ENCODE data around the gene EIF2AK2.

Gene EIF2AK2

GRCh38 chr2:37192551-37192950 is 35.8 kb upstream of the EIF2AK2 start:
- Histone ChIP-seq H3K79me2 (ENCODE audit: insufficient read depth, low read length) (peaks cover 13% of the 10 kb centered on the region), H3K27me3 (ENCODE audit: insufficient read depth, low read length, poor library complexity, severe bottlenecking) (no peaks in the 10 kb centered on the region), H3K9me2 (replicated peaks; ENCODE audit: low read depth, low read length) (no peaks in the 10 kb centered on the region), H3K36me3 (ENCODE audit: insufficient read depth, low read length) (no peaks in the 10 kb centered on the region), H3K4me2 (ENCODE audit: low read depth, low read length, poor library complexity, severe bottlenecking) (no peak overlapping the region), H3K4me3 (ENCODE audit: low read length, poor library complexity, severe bottlenecking) (no peak overlapping the region), H3K4me1 (ENCODE audit: insufficient read depth, low read length, poor library complexity, severe bottlenecking) (peaks cover 3% of the 10 kb centered on the region), H2AFZ (ENCODE audit: low read length) (no peak overlapping the region), H3F3A (ENCODE audit: low read depth) (no peaks in the 10 kb centered on the region), H3K9me3 (ENCODE audit: insufficient read depth, low read depth, low read length) (no peaks in the 10 kb centered on the region), H3K9ac (ENCODE audit: low read depth, low read length, poor library complexity, severe bottlenecking) (no peak overlapping the region), H4K20me1 (ENCODE audit: insufficient read depth, low read length, poor library complexity, severe bottlenecking) (peaks cover 9% of the 10 kb centered on the region)
- TF ChIP-seq CTCF (conservative IDR thresholded peaks at IDR 0.05; ENCODE audit: low read length), result no peak
- TF ChIP-seq EZH2phosphoT487 (IDR thresholded peaks at IDR 0.05; ENCODE audit: borderline replicate concordance), result no peak

- no peaks in the 10 kb centered on the region for H3K27me3 ChIP-seq (ENCODE audit: insufficient read depth, low read length, poor library complexity, severe bottlenecking)
- H3K9ac ChIP-seq (ENCODE audit: low read depth, low read length, poor library complexity, severe bottlenecking), result no peak overlapping the region
- no peak for TF ChIP-seq CTCF (conservative IDR thresholded peaks at IDR 0.05; ENCODE audit: low read length)
- TF ChIP-seq EZH2phosphoT487 (IDR thresholded peaks at IDR 0.05; ENCODE audit: borderline replicate concordance), result no peak
- H3K4me2 ChIP-seq (ENCODE audit: low read depth, low read length, poor library complexity, severe bottlenecking), result no peak overlapping the region
- H3K9me2 ChIP-seq (replicated peaks; ENCODE audit: low read depth, low read length), result no peaks in the 10 kb centered on the region
- peaks cover under 1% of the 10 kb centered on the region for H4K20me1 ChIP-seq (ENCODE audit: insufficient read depth, low read length, poor library complexity, severe bottlenecking)
- H3F3A ChIP-seq (ENCODE audit: low read depth), result no peaks in the 10 kb centered on the region
- H3K4me3 ChIP-seq (ENCODE audit: low read length, poor library complexity, severe bottlenecking), result no peak overlapping the region
- H3K79me2 ChIP-seq (ENCODE audit: insufficient read depth, low read length), result peaks cover 5% of the 10 kb centered on the region
- H2AFZ ChIP-seq (ENCODE audit: low read length), result no peak overlapping the region
- no peaks in the 10 kb centered on the region for H3K9me3 ChIP-seq (ENCODE audit: insufficient read depth, low read depth, low read length)
- peaks cover 3% of the 10 kb centered on the region for H3K4me1 ChIP-seq (ENCODE audit: insufficient read depth, low read length, poor library complexity, severe bottlenecking)
- no peaks in the 10 kb centered on the region for H3K36me3 ChIP-seq (ENCODE audit: insufficient read depth, low read length)
Measured at GRCh38 chr2:37191747-37192146, 35.0 kb upstream of the EIF2AK2 start.

- Histone ChIP-seq H3K4me1 (ENCODE audit: insufficient read depth, low read length, poor library complexity, severe bottlenecking) (peaks cover 3% of the 10 kb centered on the region), H3K79me2 (ENCODE audit: insufficient read depth, low read length) (no peaks in the 10 kb centered on the region; the same call in 1 of the 2 replicates), H3K9ac (ENCODE audit: low read depth, low read length, poor library complexity, severe bottlenecking) (no peak overlapping the region), H3K9me3 (ENCODE audit: insufficient read depth, low read depth, low read length) (no peaks in the 10 kb centered on the region), H3K27me3 (ENCODE audit: insufficient read depth, low read length, poor library complexity, severe bottlenecking) (no peaks in the 10 kb centered on the region), H3F3A (ENCODE audit: low read depth) (no peaks in the 10 kb centered on the region), H3K4me3 (ENCODE audit: low read length, poor library complexity, severe bottlenecking) (no peak overlapping the region), H4K20me1 (ENCODE audit: insufficient read depth, low read length, poor library complexity, severe bottlenecking) (no peaks in the 10 kb centered on the region), H3K36me3 (ENCODE audit: insufficient read depth, low read length) (no peaks in the 10 kb centered on the region), H3K4me2 (ENCODE audit: low read depth, low read length, poor library complexity, severe bottlenecking) (no peak overlapping the region), H3K9me2 (replicated peaks; ENCODE audit: low read depth, low read length) (no peaks in the 10 kb centered on the region), H2AFZ (ENCODE audit: low read length) (no peak overlapping the region)
- no peak for TF ChIP-seq EZH2phosphoT487 (IDR thresholded peaks at IDR 0.05; ENCODE audit: borderline replicate concordance)
- TF ChIP-seq CTCF (conservative IDR thresholded peaks at IDR 0.05; ENCODE audit: low read length), result no peak
Measured at GRCh38 chr2:37191253-37191652, 34.5 kb upstream of the EIF2AK2 start.
